GM23338 (cell line): Measurements from ENCODE around the gene TTC12. TPM values are rescaled to one million over a fixed set of nuclear protein-coding genes. Genes with fewer than 3 reads are reported as not detected.

Source experiments
- ATAC-seq: fragments of 200-7000 bp; cut with Tn5 transposase; 3 replicates; pipeline ENCODE4 v1.9.1; 2020
- DNase-seq: peaks from one replicate; pipeline ENCODE4 v3.0.0-alpha.2; 2015; ENCODE audit warnings: low spot score
- H2AFZ ChIP-seq: fragments of 200-600 bp; sonication (generic); 2 replicates; pipeline ENCODE4 v1.8.0; 2016; ENCODE audit warnings: antibody characterized with exemption, mild to moderate bottlenecking, moderate library complexity
- H3F3A ChIP-seq: fragments of 200-600 bp; sonication (generic); replicated peaks from 2 replicates; pipeline ENCODE4 v1.8.0; 2017; ENCODE audit warnings: antibody characterized with exemption, mixed run types, low read depth
- H3K27ac ChIP-seq: fragments of 200-600 bp; sonication (generic); 2 replicates; pipeline ENCODE4 v1.6.1; 2016; ENCODE audit warnings: low read depth
- H3K27me3 ChIP-seq: fragments of 200-600 bp; sonication (generic); 2 replicates; pipeline ENCODE4 v1.8.0; 2016; ENCODE audit warnings: mild to moderate bottlenecking, mixed run types, moderate library complexity; ENCODE audit not compliant: insufficient read depth
- H3K36me3 ChIP-seq: fragments of 200-600 bp; sonication (generic); 2 replicates; pipeline ENCODE4 v1.8.0; 2016; ENCODE audit warnings: mild to moderate bottlenecking; ENCODE audit not compliant: insufficient read depth
- H3K4me1 ChIP-seq: fragments of 200-600 bp; sonication (generic); 2 replicates; pipeline ENCODE4 v1.8.0; 2016; ENCODE audit warnings: mild to moderate bottlenecking, moderate library complexity; ENCODE audit not compliant: insufficient read depth
- H3K4me2 ChIP-seq: fragments of 200-600 bp; sonication (generic); 2 replicates; pipeline ENCODE4 v1.7.1; 2017; ENCODE audit warnings: mixed run types
- H3K4me3 ChIP-seq: fragments of 200-600 bp; sonication (generic); 2 replicates; pipeline ENCODE4 v1.6.1; 2016; ENCODE audit warnings: mixed run types
- H3K79me2 ChIP-seq: fragments of 200-600 bp; sonication (generic); replicated peaks from 2 replicates; pipeline ENCODE4 v1.8.0; 2017; ENCODE audit warnings: mild to moderate bottlenecking; ENCODE audit not compliant: insufficient read depth
- H3K9me2 ChIP-seq: fragments of 200-600 bp; sonication (generic); 2 replicates; pipeline ENCODE4 v1.8.0; 2017; ENCODE audit not compliant: insufficient read depth
- H4K20me1 ChIP-seq: fragments of 200-600 bp; sonication (generic); replicated peaks from 2 replicates; pipeline ENCODE4 v1.8.0; 2017; ENCODE audit warnings: mild to moderate bottlenecking; ENCODE audit not compliant: insufficient read depth
- H3K27ac Mint-ChIP-seq: 2 replicates; pipeline ENCODE4 v1.8.0; 2020; ENCODE audit warnings: inconsistent platforms, mild to moderate bottlenecking, moderate library complexity, mixed read lengths
- H3K27me3 Mint-ChIP-seq: 3 replicates; pipeline ENCODE4 v1.8.0; 2022; ENCODE audit warnings: low read depth, mild to moderate bottlenecking, moderate library complexity, mixed read lengths, inconsistent platforms; ENCODE audit not compliant: insufficient read depth, poor library complexity
- H3K36me3 Mint-ChIP-seq: 3 replicates; pipeline ENCODE4 v1.8.0; 2021; ENCODE audit warnings: low read depth, mild to moderate bottlenecking, inconsistent platforms, moderate library complexity, mixed read lengths
- H3K4me1 Mint-ChIP-seq: 3 replicates; pipeline ENCODE4 v1.8.0; 2020; ENCODE audit warnings: mild to moderate bottlenecking, inconsistent platforms, mixed read lengths
- H3K4me3 Mint-ChIP-seq: 3 replicates; pipeline ENCODE4 v1.8.0; 2021; ENCODE audit warnings: moderate library complexity, mild to moderate bottlenecking, inconsistent platforms, mixed read lengths
- H3K9me3 Mint-ChIP-seq: 3 replicates; pipeline ENCODE4 v1.8.0; 2020; ENCODE audit warnings: moderate library complexity, mild to moderate bottlenecking, inconsistent platforms, mixed read lengths
- CREB1 ChIP-seq: fragments of 250-450 bp; sonication (Bioruptor Pico); IDR thresholded peaks from 2 replicates; pipeline ENCODE4 v1.5.0; 2020; ENCODE audit warnings: low read depth, mild to moderate bottlenecking, moderate library complexity
- ETS1 ChIP-seq: IDR thresholded peaks from 2 replicates; pipeline ENCODE4 v1.6.1; 2016; ENCODE audit warnings: antibody characterized with exemption
- EZH2 ChIP-seq: fragments of 200-600 bp; sonication (generic); IDR thresholded peaks from one replicate; pipeline ENCODE4 v1.8.0; 2017; ENCODE audit warnings: antibody characterized with exemption, mild to moderate bottlenecking, low read depth; ENCODE audit not compliant: unreplicated experiment
- JUNB ChIP-seq: IDR thresholded peaks from one replicate; pipeline ENCODE4 v1.6.1; 2016; ENCODE audit warnings: antibody characterized with exemption; ENCODE audit not compliant: unreplicated experiment
- NANOG ChIP-seq: IDR thresholded peaks from 2 replicates; pipeline ENCODE4 v1.6.1; 2016; ENCODE audit warnings: antibody characterized with exemption, borderline replicate concordance
- POLR2AphosphoS5 ChIP-seq: IDR thresholded peaks from 2 replicates; pipeline ENCODE4 v1.6.1; 2016; ENCODE audit warnings: antibody characterized with exemption, low read depth
- STAT1 ChIP-seq: IDR thresholded peaks from one replicate; pipeline ENCODE4 v1.6.1; 2016; ENCODE audit warnings: antibody characterized with exemption; ENCODE audit not compliant: unreplicated experiment
- ZNF114 ChIP-seq: fragments of 250-450 bp; sonication (Bioruptor Pico); IDR thresholded peaks from 2 replicates; pipeline ENCODE4 v1.5.0; 2020; ENCODE audit warnings: mild to moderate bottlenecking, moderate library complexity
- ZNF331 ChIP-seq: fragments of 250-450 bp; sonication (Bioruptor Pico); IDR thresholded peaks from 2 replicates; pipeline ENCODE4 v1.5.0; 2020; ENCODE audit warnings: low read depth, mild to moderate bottlenecking, moderate library complexity
- ZNF462 ChIP-seq: fragments of 250-450 bp; sonication (Bioruptor Pico); IDR thresholded peaks from 2 replicates; pipeline ENCODE4 v1.5.0; 2020; ENCODE audit warnings: mild to moderate bottlenecking, moderate library complexity
- polyA plus RNA-seq: library from polyadenylated mRNA; unstranded; fragments of >200 nt; fragmentation: Nextera tagmentation; extraction: Ambion mirVana; gene quantifications from 2 replicates; pipeline ENCODE4 v1.2.1, GENCODE V29; 2016
- total RNA-seq: library from RNA; depleted of rRNA; stranded (reverse); fragments of >200 nt; shearing (Covaris generic); gene quantifications from 2 replicates; pipeline ENCODE4 v1.2.3, GENCODE V29; 2014
- TF ChIP-seq, protein P1 (sequence below): IDR thresholded peaks from one replicate; pipeline ENCODE4 v1.6.1; 2018; ENCODE audit warnings: antibody characterized with exemption; ENCODE audit not compliant: unreplicated experiment

Gene TTC12
- total and polyA plus RNA-seq, 2 experiments from 2014 or later: 3.4 to 12.5 TPM

GRCh38 chr11:113351480-113351879 lies 37.1 kb downstream of the TTC12 start:
- Histone ChIP-seq H3K27me3 (no peaks in the 10 kb centered on the region), H3K4me3 (no peak overlapping the region), H3K36me3 (no peaks in the 10 kb centered on the region), H3K79me2 (no peaks in the 10 kb centered on the region), H3K27ac (no peak overlapping the region), H3K4me1 (no peaks in the 10 kb centered on the region), H3K9me2 (no peaks in the 10 kb centered on the region; the same call in 1 of the 2 replicates), H4K20me1 (no peaks in the 10 kb centered on the region), H3F3A (no peaks in the 10 kb centered on the region), H3K4me2 (no peak overlapping the region), H2AFZ (no peak overlapping the region)
- Mint-ChIP-seq H3K27ac (no peak overlapping the region), H3K9me3 (peaks cover 6% of the 10 kb centered on the region; the same call in 2 of the 3 replicates), H3K36me3 (peaks cover 11% of the 10 kb centered on the region; the same call in 2 of the 3 replicates), H3K27me3 (peaks cover 1% of the 10 kb centered on the region), H3K4me1 (peaks cover 4% of the 10 kb centered on the region; the same call in 2 of the 3 replicates), H3K4me3 (no peak overlapping the region)
- no peak for TF ChIP-seq ZNF462
- DNase-seq (no peak), ATAC-seq (no peak)

GRCh38 chr11:113356203-113356602 lies 41.8 kb downstream of the TTC12 start:
- Histone ChIP-seq H3K4me1 (no peaks in the 10 kb centered on the region), H3K79me2 (no peaks in the 10 kb centered on the region)
- no peak for TF ChIP-seq POLR2AphosphoS5
- TF ChIP-seq ZNF331 (CRISPR knock-in tag): no peak
- no peak for TF ChIP-seq JUNB
- TF ChIP-seq NANOG: no peak
- TF ChIP-seq, protein P1, sequence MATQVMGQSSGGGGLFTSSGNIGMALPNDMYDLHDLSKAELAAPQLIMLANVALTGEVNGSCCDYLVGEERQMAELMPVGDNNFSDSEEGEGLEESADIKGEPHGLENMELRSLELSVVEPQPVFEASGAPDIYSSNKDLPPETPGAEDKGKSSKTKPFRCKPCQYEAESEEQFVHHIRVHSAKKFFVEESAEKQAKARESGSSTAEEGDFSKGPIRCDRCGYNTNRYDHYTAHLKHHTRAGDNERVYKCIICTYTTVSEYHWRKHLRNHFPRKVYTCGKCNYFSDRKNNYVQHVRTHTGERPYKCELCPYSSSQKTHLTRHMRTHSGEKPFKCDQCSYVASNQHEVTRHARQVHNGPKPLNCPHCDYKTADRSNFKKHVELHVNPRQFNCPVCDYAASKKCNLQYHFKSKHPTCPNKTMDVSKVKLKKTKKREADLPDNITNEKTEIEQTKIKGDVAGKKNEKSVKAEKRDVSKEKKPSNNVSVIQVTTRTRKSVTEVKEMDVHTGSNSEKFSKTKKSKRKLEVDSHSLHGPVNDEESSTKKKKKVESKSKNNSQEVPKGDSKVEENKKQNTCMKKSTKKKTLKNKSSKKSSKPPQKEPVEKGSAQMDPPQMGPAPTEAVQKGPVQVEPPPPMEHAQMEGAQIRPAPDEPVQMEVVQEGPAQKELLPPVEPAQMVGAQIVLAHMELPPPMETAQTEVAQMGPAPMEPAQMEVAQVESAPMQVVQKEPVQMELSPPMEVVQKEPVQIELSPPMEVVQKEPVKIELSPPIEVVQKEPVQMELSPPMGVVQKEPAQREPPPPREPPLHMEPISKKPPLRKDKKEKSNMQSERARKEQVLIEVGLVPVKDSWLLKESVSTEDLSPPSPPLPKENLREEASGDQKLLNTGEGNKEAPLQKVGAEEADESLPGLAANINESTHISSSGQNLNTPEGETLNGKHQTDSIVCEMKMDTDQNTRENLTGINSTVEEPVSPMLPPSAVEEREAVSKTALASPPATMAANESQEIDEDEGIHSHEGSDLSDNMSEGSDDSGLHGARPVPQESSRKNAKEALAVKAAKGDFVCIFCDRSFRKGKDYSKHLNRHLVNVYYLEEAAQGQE: no peak
- TF ChIP-seq ETS1: no peak
- TF ChIP-seq EZH2: no peak
- TF ChIP-seq STAT1: no peak
- TF ChIP-seq CREB1: no peak
- TF ChIP-seq ZNF114 (CRISPR knock-in tag): no peak

More at GRCh38 chr11:113356203-113356602, 41.8 kb downstream of the TTC12 start:
- no peak overlapping the region for H3K27ac ChIP-seq
- no peaks in the 10 kb centered on the region for H3K36me3 ChIP-seq
- Mint-ChIP-seq H3K4me1 (peaks cover 3% of the 10 kb centered on the region; the same call in 2 of the 3 replicates), H3K27me3 (no peaks in the 10 kb centered on the region), H3K4me3 (no peak overlapping the region), H3K36me3 (peaks cover 18% of the 10 kb centered on the region; the same call in 2 of the 3 replicates), H3K9me3 (peaks cover 9% of the 10 kb centered on the region; the same call in 2 of the 3 replicates), H3K27ac (no peak overlapping the region)
- no peaks in the 10 kb centered on the region for H3F3A ChIP-seq
- no peak for DNase-seq
- no peaks in the 10 kb centered on the region for H4K20me1 ChIP-seq
- no peaks in the 10 kb centered on the region for H3K27me3 ChIP-seq
- no peaks in the 10 kb centered on the region for H3K9me2 ChIP-seq
- H3K4me3 ChIP-seq: no peak overlapping the region
- ATAC-seq: no peak
- no peak overlapping the region for H2AFZ ChIP-seq
- no peak overlapping the region for H3K4me2 ChIP-seq
